Endothelial cell of umbilical vein (primary cell): ENCODE data around the gene LGR4. TPM values are rescaled to one million over a fixed set of nuclear protein-coding genes. Genes with fewer than 3 reads are reported as not detected.

Source experiments
- BruUV-seq: library from RNA; stranded (reverse); fragments of 400-500 nt; replicated peaks from 2 replicates; lab custom pipeline; 2021; lab: Mats Ljungman, UMichigan
- CTCF ChIA-PET: fragments of 300-600, 350-600 bp; sonication (Branson Sonifier 250); formaldehyde crosslinking; loops from one replicate; lab custom pipeline; 2021; ENCODE audit warnings: antibody characterized with exemption, inconsistent platforms; lab: Charles Lee
- POLR2A ChIA-PET: fragments of 300-600, 350-600 bp; sonication (Branson Sonifier 250); formaldehyde crosslinking; loops from one replicate; lab custom pipeline; 2021; ENCODE audit warnings: antibody characterized with exemption, inconsistent platforms; lab: Charles Lee
- DNase-seq: peaks from one replicate; pipeline ENCODE4 v3.0.0-alpha.2; 2011; ENCODE audit warnings: low read depth, low spot score
- FAIRE-seq: peaks from 2 replicates; lab custom pipeline; 2011; peaks lifted over from hg19 to GRCh38; lab: Jason Lieb, UNC
- H2AFZ ChIP-seq: 2 replicates; pipeline ENCODE4 v1.6.0; 2012; ENCODE audit warnings: low read depth, low read length, control low read depth, inconsistent platforms
- H3K27ac ChIP-seq: 2 replicates; pipeline ENCODE4 v1.5.1; 2011; ENCODE audit warnings: low read depth, mild to moderate bottlenecking, control low read depth, low read length, moderate library complexity; ENCODE audit not compliant: insufficient read depth
- H3K27me3 ChIP-seq, 2 experiments: 2 replicates each; pipeline versions ENCODE4 v1.6.0 to v1.6.1; 2011; ENCODE audit warnings: low read length in 2 of 2, mixed read lengths in 1 of 2; ENCODE audit not compliant: control insufficient read depth in 2 of 2, insufficient read depth in 2 of 2
- H3K36me3 ChIP-seq, 2 experiments: 2 replicates in 1 of 2; 3 replicates in 1 of 2; pipeline ENCODE4 v1.5.1; 2011; ENCODE audit warnings: low read length in 2 of 2, mild to moderate bottlenecking in 1 of 2, moderate library complexity in 1 of 2; ENCODE audit not compliant: control insufficient read depth in 2 of 2, insufficient read depth in 2 of 2; ENCODE audit errors: extremely low read depth in 1 of 2
- H3K4me1 ChIP-seq: 3 replicates; pipeline ENCODE4 v1.5.1; 2011; ENCODE audit warnings: mild to moderate bottlenecking, low read length; ENCODE audit not compliant: control insufficient read depth, insufficient read depth; ENCODE audit errors: extremely low read depth
- H3K4me2 ChIP-seq: 2 replicates; pipeline ENCODE4 v1.6.1; 2011; ENCODE audit warnings: low read length, control low read depth, mixed read lengths; ENCODE audit not compliant: insufficient read depth
- H3K4me3 ChIP-seq, 3 experiments: fragments of 200-600 bp in 1 of 3; sonication (generic), shearing (Covaris generic) in 1 of 3; replicated peaks in 1 of 3; 2 replicates each; pipeline ENCODE4 v1.5.1; 2011 to 2016; ENCODE audit warnings: control low read depth in 3 of 3, low read length in 3 of 3, mild to moderate bottlenecking in 2 of 3, inconsistent platforms in 1 of 3, low read depth in 1 of 3, moderate library complexity in 1 of 3; ENCODE audit not compliant: insufficient read depth in 1 of 3
- H3K79me2 ChIP-seq: 2 replicates; pipeline ENCODE4 v1.6.0; 2012; ENCODE audit warnings: low read length, inconsistent platforms; ENCODE audit not compliant: control insufficient read depth, insufficient read depth
- H3K9ac ChIP-seq: replicated peaks from 2 replicates; pipeline ENCODE3; 2011; ENCODE audit warnings: low read length, control low read depth; ENCODE audit not compliant: insufficient read depth; ENCODE audit errors: extremely low read depth
- H3K9me1 ChIP-seq: replicated peaks from 3 replicates; pipeline ENCODE4 v1.6.0; 2011; ENCODE audit warnings: mild to moderate bottlenecking, low read length; ENCODE audit not compliant: control insufficient read depth, insufficient read depth; ENCODE audit errors: extremely low read depth
- H3K9me3 ChIP-seq: replicated peaks from 2 replicates; pipeline ENCODE4 v1.5.1; 2012; ENCODE audit warnings: low read length, inconsistent platforms; ENCODE audit not compliant: control insufficient read depth, insufficient read depth
- H4K20me1 ChIP-seq: replicated peaks from 2 replicates; pipeline ENCODE3; 2011; ENCODE audit warnings: mild to moderate bottlenecking, low read length; ENCODE audit not compliant: control insufficient read depth, insufficient read depth; ENCODE audit errors: extremely low read depth
- EZH2 ChIP-seq: IDR thresholded peaks from 2 replicates; pipeline ENCODE4 v1.6.1; 2012; ENCODE audit warnings: borderline replicate concordance, low read depth, mild to moderate bottlenecking, moderate library complexity, low read length, inconsistent platforms; ENCODE audit not compliant: severe bottlenecking
- FOS ChIP-seq: IDR thresholded peaks from 2 replicates; pipeline ENCODE4 v1.6.1; 2011; ENCODE audit warnings: mild to moderate bottlenecking, low read length, moderate library complexity, borderline replicate concordance; ENCODE audit not compliant: insufficient read depth
- GATA2 ChIP-seq: IDR thresholded peaks from 2 replicates; pipeline ENCODE4 v1.7.0; 2011; ENCODE audit warnings: low read depth, mild to moderate bottlenecking, moderate library complexity, mixed read lengths, low read length; ENCODE audit not compliant: insufficient read length, insufficient read depth
- JUN ChIP-seq: IDR thresholded peaks from 2 replicates; pipeline ENCODE4 v1.6.1; 2011; ENCODE audit warnings: borderline replicate concordance, low read depth; ENCODE audit not compliant: insufficient read length, insufficient read depth
- MAX ChIP-seq: IDR thresholded peaks from 2 replicates; pipeline ENCODE4 v1.6.1; 2011; ENCODE audit not compliant: insufficient read depth, insufficient read length
- MYC ChIP-seq: IDR thresholded peaks from one replicate; pipeline ENCODE4 v1.6.1; 2011; ENCODE audit warnings: mild to moderate bottlenecking, low read depth, low read length
- POLR2A ChIP-seq: IDR thresholded peaks from 2 replicates; pipeline ENCODE4 v1.6.1; 2012; ENCODE audit warnings: low read depth, mild to moderate bottlenecking, control low read depth, low read length
- POLR2AphosphoS5 ChIP-seq: IDR thresholded peaks from 2 replicates; pipeline ENCODE4 v1.6.1; 2012; ENCODE audit warnings: low read depth, mild to moderate bottlenecking, control low read depth, low read length, moderate library complexity; ENCODE audit not compliant: insufficient read depth
- dilution Hi-C: fragments of 300-500 bp; cut with MboI; formaldehyde crosslinking; loops from one replicate; pipeline ENCODE4 v1.15.0; 2019; ENCODE audit warnings: low sequenced_read_pairs; ENCODE audit not compliant: extremely low pct_ligation_motif_present
- intact Hi-C: fragments of 100-400 bp; cut with micrococcal nuclease; formaldehyde crosslinking; loops from one replicate; pipeline ENCODE4 v1.10.0; 2022
- polyA plus RNA-seq, 4 experiments: library from polyadenylated mRNA; depleted of rRNA in 3 of 4; stranded (reverse) in 3 of 4; unstranded in 1 of 4; fragments of >200 nt; gene quantifications; 2 replicates each; pipeline versions ENCODE4 v1.2.1 to v1.2.3, GENCODE V29; 2011 to 2012; ENCODE audit warnings: missing spikeins in 1 of 4
- total RNA-seq: library from RNA; stranded (reverse); gene quantifications from 2 replicates; pipeline ENCODE4 v1.2.3, GENCODE V29; 2021
- TF ChIP-seq, protein P1 (sequence below), 2 donors: IDR thresholded peaks; 1 replicate in 1 of 2; 2 replicates in 1 of 2; pipeline ENCODE4 v1.5.1; 2011; ENCODE audit warnings: low read length in 2 of 2, mild to moderate bottlenecking in 2 of 2, moderate library complexity in 2 of 2, control low read depth in 1 of 2, inconsistent platforms in 1 of 2, low read depth in 1 of 2; ENCODE audit not compliant: insufficient read depth in 1 of 2; ENCODE audit errors: extremely low read depth in 1 of 2

The LGR4 gene
- total and polyA plus RNA-seq, 2 donors (not counting 3 experiments of a cell fraction or from before 2014, with no cell fraction given) = 1.3 to 3.1 TPM

DNA sequence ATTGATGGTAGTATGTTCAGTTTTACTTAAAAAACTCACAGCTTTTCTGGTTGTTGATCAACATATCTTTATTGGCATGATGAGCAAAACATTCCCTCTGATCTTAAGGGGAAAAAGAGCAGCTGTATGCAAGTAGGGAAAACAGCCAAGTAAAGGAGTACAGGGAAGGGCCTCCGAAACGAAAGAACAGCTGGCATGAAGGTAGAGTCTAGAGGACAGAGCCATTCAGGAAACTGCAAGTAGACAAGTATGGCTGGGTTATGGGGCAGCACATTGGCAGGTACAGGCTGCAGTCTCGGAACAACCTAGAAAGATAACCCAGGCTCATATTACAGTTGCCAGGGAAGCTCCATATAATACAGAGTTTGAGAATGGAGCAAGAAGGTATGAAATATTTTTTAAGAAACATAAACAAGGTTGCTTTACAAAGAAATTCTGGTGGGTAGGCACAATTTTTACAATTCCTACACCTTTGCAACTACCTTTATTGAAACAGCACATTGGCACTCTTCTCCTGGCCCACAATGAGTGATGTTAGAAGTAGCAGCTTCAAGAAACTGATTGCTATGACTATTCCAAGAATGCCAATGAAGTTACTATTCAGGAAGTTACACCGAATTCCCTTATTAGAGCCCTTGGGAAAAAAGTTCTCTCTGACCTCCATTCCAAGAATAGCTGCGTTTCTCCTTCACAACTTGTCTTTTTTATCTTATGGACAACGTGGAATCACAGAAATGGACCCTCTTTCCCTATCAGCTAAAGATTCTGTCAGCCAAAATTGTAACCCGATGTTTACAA lies 45.2 kb downstream of the LGR4 start:
- no peak overlapping the region for H3K9ac ChIP-seq
- no peak overlapping the region for H3K4me2 ChIP-seq
- no peaks in the 10 kb centered on the region for H3K36me3 ChIP-seq
- ChIA-PET CTCF (interaction anchor here (1.0 to 2.1 kb wide), 5 partner anchors 9 to 58 kb away, joined by 3 to 8 read pairs (median 5); no protein-coding TSS in a partner anchor), POLR2A (no interaction called here)
- no peaks in the 10 kb centered on the region for H3K27me3 ChIP-seq
- intact Hi-C loops = no loop called here
- TF ChIP-seq, protein P1, sequence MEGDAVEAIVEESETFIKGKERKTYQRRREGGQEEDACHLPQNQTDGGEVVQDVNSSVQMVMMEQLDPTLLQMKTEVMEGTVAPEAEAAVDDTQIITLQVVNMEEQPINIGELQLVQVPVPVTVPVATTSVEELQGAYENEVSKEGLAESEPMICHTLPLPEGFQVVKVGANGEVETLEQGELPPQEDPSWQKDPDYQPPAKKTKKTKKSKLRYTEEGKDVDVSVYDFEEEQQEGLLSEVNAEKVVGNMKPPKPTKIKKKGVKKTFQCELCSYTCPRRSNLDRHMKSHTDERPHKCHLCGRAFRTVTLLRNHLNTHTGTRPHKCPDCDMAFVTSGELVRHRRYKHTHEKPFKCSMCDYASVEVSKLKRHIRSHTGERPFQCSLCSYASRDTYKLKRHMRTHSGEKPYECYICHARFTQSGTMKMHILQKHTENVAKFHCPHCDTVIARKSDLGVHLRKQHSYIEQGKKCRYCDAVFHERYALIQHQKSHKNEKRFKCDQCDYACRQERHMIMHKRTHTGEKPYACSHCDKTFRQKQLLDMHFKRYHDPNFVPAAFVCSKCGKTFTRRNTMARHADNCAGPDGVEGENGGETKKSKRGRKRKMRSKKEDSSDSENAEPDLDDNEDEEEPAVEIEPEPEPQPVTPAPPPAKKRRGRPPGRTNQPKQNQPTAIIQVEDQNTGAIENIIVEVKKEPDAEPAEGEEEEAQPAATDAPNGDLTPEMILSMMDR (IDR thresholded peaks at IDR 0.05; ENCODE audit: extremely low read depth in 1 of 2, insufficient read depth in 1 of 2, low read depth in 1 of 2, low read length in 2 of 2) = no peak
- TF ChIP-seq MAX (no peak), POLR2AphosphoS5 (no peak), MYC (no peak), POLR2A (no peak), EZH2 (no peak), FOS (no peak), GATA2 (no peak), JUN (no peak)
- H4K20me1 ChIP-seq = no peaks in the 10 kb centered on the region
- FAIRE-seq (peak; percentile 18), DNase-seq (peak; percentile 7)
- no peak overlapping the region for H3K27ac ChIP-seq
- BruUV-seq = no TSS peak
- H3K9me1 ChIP-seq = no peaks in the 10 kb centered on the region
- H3K9me3 ChIP-seq = no peaks in the 10 kb centered on the region
- H3K79me2 ChIP-seq = no peaks in the 10 kb centered on the region
- no peak overlapping the region for H3K4me3 ChIP-seq
- dilution Hi-C loops = no loop called here
- H2AFZ ChIP-seq = no peak overlapping the region
- no peaks in the 10 kb centered on the region for H3K4me1 ChIP-seq
